NCI-H526 treated with DMSO at 0.1 percent for 48 hours (cell line): ENCODE data around the gene MMP17.
"Not testable (repeated sequence)": the region's sequence is repeated elsewhere in the genome, so short reads cannot be mapped to it uniquely, and the experiment has no call there.

ENCODE experiments used
- DNase-seq: peaks from one replicate; lab custom pipeline; 2025; lab: John Stamatoyannopoulos, UW

Gene MMP17

DNA sequence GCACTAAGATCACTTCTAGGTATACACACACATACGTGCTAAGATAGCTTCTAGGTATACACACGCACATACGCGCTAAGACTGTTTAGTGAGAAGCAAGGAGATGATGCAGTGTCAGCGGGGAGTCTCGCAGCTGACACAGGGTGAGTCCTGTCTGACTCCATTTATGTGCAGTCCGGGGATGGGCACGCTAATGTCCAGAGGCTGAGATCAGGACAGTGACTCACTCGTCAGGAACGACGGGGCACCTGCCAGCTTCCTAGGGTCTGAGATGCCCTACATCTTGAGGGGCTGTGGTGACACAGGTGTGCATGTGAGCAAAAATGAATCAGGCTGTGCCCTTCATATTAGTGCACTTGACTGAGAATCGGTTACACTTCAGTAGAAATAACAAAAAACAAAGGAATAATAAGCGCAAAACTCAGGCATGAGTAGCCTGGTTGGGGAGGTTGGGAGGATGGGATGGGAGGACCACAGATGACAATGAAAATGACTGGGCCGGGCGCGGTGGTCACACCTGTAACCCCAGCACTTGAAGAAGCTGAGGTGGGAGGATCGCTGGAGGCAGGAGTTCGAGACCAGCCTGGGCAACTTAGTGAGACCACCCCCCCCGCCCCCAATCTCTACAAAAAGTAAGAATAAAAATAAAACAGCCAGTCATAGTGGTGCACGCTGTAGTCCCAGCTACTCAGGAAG is 37.1 kb downstream of the MMP17 start:
- no peak for DNase-seq

GRCh38 chr12:131867471-131867870 is 39.3 kb downstream of the MMP17 start:
- no peak for DNase-seq

- no peak for DNase-seq
These were observed 39.9 kb downstream of the MMP17 start for GRCh38 chr12:131867891-131868675.

- DNase-seq, result no peak
These were observed 41.8 kb downstream of the MMP17 start for GRCh38 chr12:131869871-131870418.

GRCh38 chr12:131871677-131872076 is 43.5 kb downstream of the MMP17 start:
- DNase-seq, result no peak

DNA sequence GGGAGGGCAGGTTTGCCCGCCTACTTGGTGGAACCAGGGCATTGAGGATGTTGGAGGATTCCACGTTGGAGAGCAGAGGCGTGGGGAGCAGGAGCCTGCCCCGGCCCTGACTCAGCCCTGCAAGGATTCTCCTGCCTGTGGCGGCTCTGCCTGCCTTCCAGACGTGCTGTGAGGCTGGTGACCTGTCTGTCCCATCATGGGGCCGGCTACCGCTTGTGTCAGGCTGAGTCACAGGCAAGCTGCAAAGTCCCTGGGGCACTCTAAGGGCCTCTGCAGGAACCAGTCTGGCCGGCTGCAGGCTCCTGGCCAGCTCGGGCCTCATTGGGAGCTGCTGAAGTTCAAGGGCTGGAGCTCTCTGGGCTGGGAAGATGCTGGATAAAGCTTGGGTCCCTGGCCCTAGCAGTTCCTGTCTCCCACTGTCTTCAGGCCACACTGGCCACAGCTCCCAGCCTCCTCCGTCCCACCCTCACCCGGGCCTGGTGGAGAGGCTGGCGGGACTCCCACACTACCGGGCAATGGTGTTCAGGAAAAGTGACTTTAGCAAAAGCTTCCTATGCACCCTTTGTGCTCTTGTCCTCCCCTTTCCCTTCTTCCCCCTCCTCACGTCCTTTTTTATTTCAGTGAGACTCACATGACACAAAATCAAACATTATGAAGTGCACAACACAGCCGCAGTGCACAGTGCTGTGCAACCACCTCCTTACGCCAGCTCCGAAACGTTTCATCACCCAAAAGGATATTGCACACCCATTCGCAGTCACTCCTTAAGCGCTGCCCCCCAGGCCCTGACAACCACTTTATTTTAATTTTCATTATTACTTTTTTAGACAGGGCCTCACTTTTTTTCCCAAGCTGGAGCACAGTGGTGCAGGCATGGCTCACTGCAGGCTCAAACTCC is 44.2 kb downstream of the MMP17 start:
- DNase-seq, result no peak

GRCh38 chr12:131873293-131873692 is 45.1 kb downstream of the MMP17 start:
- DNase-seq, result no peak

DNA sequence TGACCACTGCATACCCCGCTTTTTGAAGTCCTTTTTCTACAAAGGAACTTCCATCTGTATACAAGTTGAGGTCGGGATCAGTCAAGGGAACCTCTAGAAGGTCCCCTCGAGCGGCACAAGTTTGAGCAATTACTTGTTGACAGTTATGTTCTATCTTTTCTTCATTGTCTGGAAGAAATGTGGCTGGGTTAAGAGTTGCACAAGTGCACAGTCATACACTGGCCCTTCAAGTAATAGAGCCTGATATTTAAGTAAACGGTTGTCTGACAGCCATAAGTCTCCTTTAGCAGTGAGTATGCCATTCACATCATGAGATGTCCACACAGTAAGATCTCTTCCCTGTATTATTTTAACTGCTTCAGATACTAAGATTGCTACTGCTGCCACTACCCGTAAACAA is 46.8 kb downstream of the MMP17 start:
- not testable (repeated sequence) for DNase-seq

GRCh38 chr12:131877216-131877615 is 49.0 kb downstream of the MMP17 start:
- DNase-seq, result not testable (repeated sequence)

- not testable (repeated sequence) for DNase-seq
These were observed 50.2 kb downstream of the MMP17 start for GRCh38 chr12:131878436-131878835.

DNA sequence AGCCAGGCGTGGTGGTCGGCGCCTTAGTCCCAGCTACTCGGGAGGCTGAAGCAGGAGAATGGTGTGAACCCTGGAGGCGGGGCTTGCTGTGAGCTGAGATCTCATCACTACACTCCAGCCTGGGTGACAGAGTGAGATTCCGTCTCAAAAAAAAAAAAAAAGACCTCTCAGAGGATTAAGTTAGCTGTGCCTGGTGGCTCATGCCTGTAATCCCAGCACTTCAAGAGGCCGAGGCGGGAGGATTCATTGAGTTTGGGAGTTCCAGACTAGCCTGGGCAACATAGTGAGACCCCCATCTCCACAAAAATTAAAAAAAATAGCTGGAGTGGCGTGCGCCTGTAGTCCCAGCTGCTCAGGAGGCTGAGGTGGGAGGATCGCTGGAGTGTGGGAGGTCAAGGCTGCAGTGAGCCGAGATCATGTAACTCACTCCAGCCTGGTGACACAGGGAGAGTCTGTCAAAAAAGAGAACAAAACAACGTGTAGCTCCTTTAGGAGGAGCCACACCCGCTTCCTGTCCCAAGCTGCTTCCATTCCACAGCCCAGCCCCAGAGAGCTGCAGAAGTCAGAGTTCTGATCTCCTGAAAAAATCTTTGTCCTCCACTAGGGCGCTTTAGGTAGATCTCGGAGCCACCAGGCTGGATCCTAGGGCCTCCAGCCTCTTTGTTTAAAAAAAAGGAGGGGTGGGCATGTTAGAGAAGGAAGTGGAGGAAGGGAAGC is 54.8 kb downstream of the MMP17 start:
- DNase-seq, result no peak

DNA sequence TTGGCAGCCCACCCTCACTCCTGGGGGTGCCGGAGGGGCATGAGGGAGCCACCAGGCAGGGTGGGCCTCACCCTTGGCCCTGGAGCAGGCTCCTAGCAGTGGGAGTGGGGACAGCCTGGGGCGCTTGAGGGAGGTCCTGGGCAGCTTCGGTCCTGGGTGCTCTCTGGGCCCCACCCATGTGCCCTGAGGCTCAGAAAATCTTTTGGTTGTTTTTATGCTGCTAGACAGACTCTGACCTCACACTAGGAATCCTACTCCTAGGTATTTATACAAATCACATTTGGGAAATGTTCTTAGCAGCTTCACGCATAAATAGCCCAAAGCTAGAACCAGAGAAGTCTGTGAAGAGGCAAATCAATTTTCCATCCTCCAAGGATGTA is 55.3 kb downstream of the MMP17 start:
- DNase-seq, result no peak

- not testable (repeated sequence) for DNase-seq
These were observed 56.9 kb downstream of the MMP17 start for GRCh38 chr12:131885076-131885475.

DNA sequence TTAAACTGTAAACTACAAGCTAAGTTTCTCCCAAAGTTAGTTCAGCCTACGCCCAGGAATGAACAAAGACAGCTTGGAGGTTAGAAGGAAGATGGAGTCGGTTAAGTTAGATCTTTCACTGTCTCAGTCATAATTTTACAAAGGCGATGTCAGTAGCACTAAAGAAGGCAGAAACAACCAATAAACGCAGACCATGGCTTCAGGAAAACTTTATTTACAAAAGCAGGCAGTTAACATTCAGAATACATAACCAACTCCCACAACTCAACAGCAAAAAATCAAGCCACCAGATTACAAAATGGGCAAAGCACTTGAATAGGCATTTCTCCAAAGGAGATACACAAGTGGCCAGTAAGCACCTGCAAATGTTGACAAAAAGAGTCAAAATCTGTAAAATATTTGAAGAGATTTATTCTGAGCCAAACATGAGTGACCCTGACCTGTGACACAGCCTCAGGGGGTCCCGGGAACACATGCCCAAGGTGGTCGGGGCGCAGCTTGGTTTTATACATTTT is 57.4 kb downstream of the MMP17 start:
- DNase-seq, result no peak

GRCh38 chr12:131891722-131892121 is 63.5 kb downstream of the MMP17 start:
- DNase-seq, result not testable (repeated sequence)

DNA sequence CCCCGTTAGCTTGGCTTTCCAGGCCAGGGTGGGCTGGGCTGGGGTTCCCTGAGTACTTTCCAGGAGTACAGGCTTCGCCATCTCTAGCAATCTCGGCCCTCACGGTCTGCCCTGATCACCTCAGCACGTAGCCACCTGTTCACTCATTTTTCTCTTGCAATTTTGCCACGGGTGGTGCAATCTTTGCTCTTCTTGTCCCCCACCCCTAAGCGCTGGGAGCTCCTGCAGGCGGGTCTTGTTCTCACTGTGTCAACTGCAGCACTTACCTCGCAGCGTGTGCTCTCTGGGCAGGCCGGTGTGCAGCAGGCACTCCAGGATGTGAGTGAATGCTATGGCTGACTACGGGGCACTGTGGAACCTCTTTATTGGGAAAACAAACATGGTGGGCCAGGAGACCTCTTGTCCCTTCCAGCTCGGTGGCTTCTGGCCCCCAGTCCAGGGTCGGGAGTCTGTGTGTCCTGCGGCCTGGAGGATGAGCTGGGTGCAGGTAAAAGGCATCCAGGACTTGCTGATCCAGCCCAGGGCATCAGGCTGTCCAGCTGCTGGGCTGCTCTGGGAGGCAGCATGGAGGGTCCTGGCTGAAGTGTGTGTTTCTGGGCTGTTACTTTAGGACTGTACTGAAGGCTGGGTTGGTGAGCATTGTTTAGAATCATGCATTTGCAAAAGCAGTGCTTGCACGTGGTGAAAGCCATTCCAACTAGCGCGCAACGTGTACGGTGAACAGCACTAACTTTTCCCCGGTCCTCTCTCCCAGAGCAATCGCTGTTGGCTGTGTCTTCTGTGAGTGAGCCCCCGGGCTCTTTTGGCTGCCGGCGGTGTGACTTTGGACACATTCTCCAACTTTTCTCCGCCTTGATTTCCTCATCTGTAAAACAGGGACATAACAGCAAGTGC is 64.8 kb downstream of the MMP17 start:
- no peak for DNase-seq

DNA sequence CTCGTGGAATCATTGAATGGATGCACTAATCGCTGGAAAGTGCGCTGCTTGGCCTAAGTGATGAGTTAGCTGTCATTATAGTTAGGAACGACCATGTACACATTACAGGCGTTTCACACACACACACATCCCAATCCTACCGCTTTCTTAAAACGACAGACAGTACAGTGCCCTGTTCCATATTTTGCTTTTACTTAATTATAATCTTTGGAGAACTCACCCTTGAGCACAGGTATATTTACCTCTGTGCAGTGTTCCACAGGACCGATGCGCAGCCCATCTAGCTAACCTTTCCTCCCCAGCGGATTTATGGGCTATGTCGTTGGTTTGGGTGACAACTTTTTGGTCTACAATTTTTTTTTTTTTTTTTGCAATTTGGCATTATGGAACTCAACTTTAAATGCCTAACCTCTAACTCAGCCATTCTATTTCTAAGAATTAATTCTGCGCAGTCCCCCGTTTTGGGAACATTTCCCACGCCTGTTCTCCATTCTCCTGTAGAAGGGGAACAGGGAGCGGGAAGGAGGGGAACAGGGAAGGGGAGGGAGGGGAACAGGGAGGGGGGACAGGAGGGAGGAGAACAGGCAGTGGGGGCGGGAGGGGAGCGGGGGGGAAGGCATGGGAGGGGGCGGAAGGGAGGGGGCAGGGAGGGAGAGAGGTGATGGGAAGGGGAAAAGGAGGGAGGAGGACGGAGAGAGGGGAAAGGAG is 65.6 kb downstream of the MMP17 start:
- DNase-seq, result no peak

- peak; percentile 66 for DNase-seq
These were observed 66.2 kb downstream of the MMP17 start, which contains the start of gene ULK1 for GRCh38 chr12:131894313-131894860. Gene ULK1, plus strand, starts transcription at chr12:131894622. Its CDS starts 380 bp downstream, at chr12:131895002.

DNA sequence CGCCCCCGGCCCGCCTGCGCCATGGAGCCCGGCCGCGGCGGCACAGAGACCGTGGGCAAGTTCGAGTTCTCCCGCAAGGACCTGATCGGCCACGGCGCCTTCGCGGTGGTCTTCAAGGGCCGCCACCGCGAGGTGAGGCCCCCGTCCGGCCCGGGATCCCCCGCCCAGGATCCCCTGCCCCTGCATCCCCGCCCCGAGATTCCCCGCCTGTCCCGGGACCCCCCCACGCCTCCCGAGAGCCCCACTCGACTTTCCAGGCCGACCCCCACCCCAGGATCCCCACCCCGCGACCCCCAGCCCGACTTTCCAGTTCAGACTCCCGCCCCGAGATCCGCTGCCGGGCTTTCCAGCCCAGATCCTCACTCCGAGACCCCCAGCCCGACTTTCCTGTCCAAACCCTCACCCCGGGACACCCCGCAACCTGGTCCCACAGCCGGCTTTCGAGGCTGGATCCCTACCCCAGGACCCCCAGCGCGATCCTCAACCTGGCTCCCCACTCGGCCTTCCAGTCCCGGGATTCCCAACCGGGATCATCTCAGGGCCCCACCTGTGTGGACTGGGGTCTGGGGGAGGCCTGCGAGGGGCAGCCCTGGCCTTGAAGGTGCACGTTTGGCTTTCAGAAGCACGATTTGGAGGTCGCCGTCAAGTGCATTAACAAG is 66.9 kb downstream of the MMP17 start:
- no peak for DNase-seq
